Activated T-helper 1 cell treated with Interleukin-2 at 50 U/mL for 16 hours (primary cell): Measurements from ENCODE around the gene PML.

Experiments
- DNase-seq: peaks from one replicate; pipeline ENCODE4 v3.0.0-alpha.2; 2020; ENCODE audit warnings: low read depth

Gene PML

GRCh38 chr15:74008901-74009300 is 14.4 kb downstream of the PML start:
- DNase-seq = no peak

GRCh38 chr15:74010929-74011540 is 16.5 kb downstream of the PML start:
- DNase-seq = no peak

- no peak for DNase-seq
These were observed 17.1 kb downstream of the PML start for GRCh38 chr15:74011610-74012009.

- no peak for DNase-seq
These were observed 18.9 kb downstream of the PML start for GRCh38 chr15:74013374-74013894.

- DNase-seq = no peak
These were observed 25.2 kb downstream of the PML start for GRCh38 chr15:74019734-74020133.

GRCh38 chr15:74022706-74023470 is 28.4 kb downstream of the PML start:
- DNase-seq = no peak

- DNase-seq = no peak
These were observed 30.2 kb downstream of the PML start for GRCh38 chr15:74024687-74025086.

GRCh38 chr15:74025436-74025835 is 30.9 kb downstream of the PML start:
- no peak for DNase-seq

GRCh38 chr15:74027688-74028087 is 33.2 kb downstream of the PML start:
- no peak for DNase-seq

- DNase-seq = no peak
These were observed 34.1 kb downstream of the PML start for GRCh38 chr15:74028646-74029045.

- no peak for DNase-seq
These were observed 37.5 kb downstream of the PML start for GRCh38 chr15:74032046-74032445.

GRCh38 chr15:74032606-74033561 is 38.4 kb downstream of the PML start:
- no peak for DNase-seq

- DNase-seq = no peak
These were observed 39.8 kb downstream of the PML start for GRCh38 chr15:74034206-74034755.

GRCh38 chr15:74035121-74036017 is 40.9 kb downstream of the PML start:
- no peak for DNase-seq

GRCh38 chr15:74036271-74037170 is 42.0 kb downstream of the PML start:
- no peak for DNase-seq

- DNase-seq = no peak
These were observed 42.9 kb downstream of the PML start for GRCh38 chr15:74037171-74038117.

GRCh38 chr15:74038707-74039655 is 44.5 kb downstream of the PML start:
- no peak for DNase-seq

GRCh38 chr15:74039656-74040010 is 45.1 kb downstream of the PML start:
- no peak for DNase-seq
